ENCODE data around the gene JAGN1. TPM values are rescaled to one million over a fixed set of nuclear protein-coding genes. Genes with fewer than 3 reads are reported as not detected.
"Not testable (repeated sequence)": the region's sequence is repeated elsewhere in the genome, so short reads cannot be mapped to it uniquely, and the experiment has no call there.

The JAGN1 gene
- total RNA-seq, 1 donor from 2014 or later = 24.0 TPM

GRCh38 chr3:9867106-9867505 is 23.3 kb upstream of the JAGN1 start:
- DNase-seq = no peak

- no peak for DNase-seq
Measured at GRCh38 chr3:9869955-9870354, 20.5 kb upstream of the JAGN1 start.

- no peak for DNase-seq
Measured at GRCh38 chr3:9870978-9871377, 19.4 kb upstream of the JAGN1 start.

GRCh38 chr3:9872067-9872466 is 18.3 kb upstream of the JAGN1 start:
- not testable (repeated sequence) for DNase-seq

GRCh38 chr3:9875448-9875847 is 15.0 kb upstream of the JAGN1 start:
- DNase-seq = no peak

GRCh38 chr3:9876255-9876654 is 14.2 kb upstream of the JAGN1 start:
- DNase-seq = not testable (repeated sequence)

- no peak for DNase-seq
Measured at GRCh38 chr3:9876991-9877390, 13.4 kb upstream of the JAGN1 start.

- no peak for DNase-seq
Measured at GRCh38 chr3:9878700-9879099, 11.7 kb upstream of the JAGN1 start.

GRCh38 chr3:9879830-9880549 is 10.4 kb upstream of the JAGN1 start, which contains the start of gene CIDEC:
CIDEC (minus strand) TSS chr3:9880253; CDS start chr3:9878486, 1,767 bp downstream.
- no peak for DNase-seq

GRCh38 chr3:9881441-9881840 is 9.0 kb upstream of the JAGN1 start:
- peak; percentile 81 for DNase-seq

- DNase-seq = no peak
Measured at GRCh38 chr3:9883706-9884554, 6.5 kb upstream of the JAGN1 start.

- no peak for DNase-seq
Measured at GRCh38 chr3:9884555-9885165, 5.8 kb upstream of the JAGN1 start.

GRCh38 chr3:9886328-9886727 is 4.1 kb upstream of the JAGN1 start:
- no peak for DNase-seq

- DNase-seq = no peak
Measured at GRCh38 chr3:9887480-9887879, 2.9 kb upstream of the JAGN1 start.

- no peak for DNase-seq
Measured at GRCh38 chr3:9888540-9888939, 1.9 kb upstream of the JAGN1 start.

- no peak for DNase-seq
Measured at GRCh38 chr3:9889405-9889804, 1.0 kb upstream of the JAGN1 start.

GRCh38 chr3:9891072-9891622 is 737 bp downstream of the JAGN1 start:
- DNase-seq = no peak

GRCh38 chr3:9893739-9894138 is 3.3 kb downstream of the JAGN1 start:
- DNase-seq = no peak

- not testable (repeated sequence) for DNase-seq
Measured at GRCh38 chr3:9895715-9896114, 5.3 kb downstream of the JAGN1 start.

GRCh38 chr3:9896755-9897407 is 6.5 kb downstream of the JAGN1 start:
- not testable (repeated sequence) for DNase-seq

- DNase-seq = peak; percentile 24
Measured at GRCh38 chr3:9897408-9898372, 7.3 kb downstream of the JAGN1 start.

Data from tongue (tissue), 2 donors.